ENCODE results near the gene TACC2.

TACC2 gene

DNA sequence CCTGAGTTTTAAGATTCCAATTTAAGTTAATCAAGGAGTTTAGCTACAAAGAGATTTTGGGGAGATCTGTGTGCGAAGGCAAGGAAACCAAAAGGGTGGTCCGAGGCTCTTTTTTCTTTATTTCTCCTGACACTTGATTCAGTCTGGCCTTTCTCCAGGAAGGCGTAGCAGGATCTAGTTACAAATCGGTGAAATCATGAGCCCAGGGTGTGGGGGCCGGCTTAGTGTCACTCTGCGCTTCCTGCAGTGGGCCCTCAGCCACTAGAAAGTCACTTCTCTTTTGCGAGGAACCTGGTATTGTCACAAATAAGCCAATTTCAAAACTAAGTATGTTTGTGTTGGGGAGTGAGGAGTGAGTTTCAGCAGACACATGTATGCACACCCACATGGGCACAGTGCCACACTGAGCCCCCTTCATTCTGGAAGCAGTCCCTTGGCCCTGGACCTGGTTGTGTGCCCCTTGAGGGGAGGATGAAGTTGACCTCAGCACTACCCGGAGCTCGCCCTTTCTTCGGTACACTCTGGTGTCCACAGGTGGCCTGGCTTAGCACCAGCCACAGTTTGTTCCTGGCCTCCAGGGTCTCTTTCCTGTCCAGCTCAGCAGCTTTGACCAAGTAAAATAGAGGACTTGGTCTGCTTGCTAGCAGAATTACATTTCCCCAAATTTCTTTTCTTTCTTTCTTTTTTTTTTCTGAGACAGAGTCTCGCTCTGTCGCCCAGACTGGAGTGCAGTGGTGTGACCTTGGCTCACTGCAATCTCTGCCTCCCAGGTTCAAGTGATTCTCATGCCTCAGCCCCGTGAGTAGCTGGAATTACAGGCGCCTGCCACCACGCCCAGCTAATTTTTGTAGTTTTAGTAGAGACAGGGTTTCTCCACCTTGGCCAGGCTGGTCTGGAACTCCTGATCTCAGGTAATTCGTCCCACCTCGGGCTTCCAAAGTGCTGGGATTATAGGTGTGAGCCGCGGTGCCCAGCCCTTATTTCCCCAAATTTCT is 198.2 kb downstream of the TACC2 start:
- WGBS, 2 experiments (ENCODE audit: insufficient coverage in 2 of 2): 86 to 89% methylated on average over 14 to 18 of the region's 19 CpGs
- Histone ChIP-seq H3K4me1 (ENCODE audit: control insufficient read depth, insufficient read depth, low read length, poor library complexity, severe bottlenecking) (peaks cover 7% of the 10 kb centered on the region), H3K9me3 (ENCODE audit: control insufficient read depth, low read length) (no peaks in the 10 kb centered on the region), H3K4me3 (ENCODE audit: extremely low read depth, insufficient read depth, low read length, poor library complexity, severe bottlenecking) (no peak overlapping the region), H3K27ac (ENCODE audit: low read depth, low read length, severe bottlenecking) (no peak overlapping the region), H3K36me3 (ENCODE audit: control insufficient read depth, insufficient read depth, low read length) (no peaks in the 10 kb centered on the region)

DNA sequence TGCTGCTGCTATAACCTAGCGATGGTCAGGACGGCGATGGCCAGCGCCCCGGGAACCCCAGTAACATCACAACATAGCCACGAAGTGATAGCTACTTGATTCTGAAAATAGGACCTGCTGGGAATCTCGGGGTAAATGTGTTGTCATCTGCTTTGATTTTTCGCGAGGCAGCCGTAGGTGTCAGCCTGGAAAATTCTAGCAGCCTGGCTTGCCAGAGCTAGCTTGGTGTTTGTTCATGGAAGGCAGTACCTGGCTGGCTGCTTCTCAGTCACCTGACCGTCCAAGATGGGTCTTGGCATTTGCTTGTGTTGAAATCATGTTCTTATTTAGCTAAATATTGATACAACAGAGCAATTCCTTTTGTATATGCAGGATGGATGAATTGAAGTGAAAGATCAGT is 199.7 kb downstream of the TACC2 start:
- 88 to 96% methylated on average over 9 to 10 of the region's 11 CpGs for WGBS, 2 experiments (ENCODE audit: insufficient coverage in 2 of 2)
- Histone ChIP-seq H3K4me1 (ENCODE audit: control insufficient read depth, insufficient read depth, low read length, poor library complexity, severe bottlenecking) (peaks cover 2% of the 10 kb centered on the region), H3K27ac (ENCODE audit: low read depth, low read length, severe bottlenecking) (no peak overlapping the region), H3K4me3 (ENCODE audit: extremely low read depth, insufficient read depth, low read length, poor library complexity, severe bottlenecking) (no peak overlapping the region), H3K36me3 (ENCODE audit: control insufficient read depth, insufficient read depth, low read length) (no peaks in the 10 kb centered on the region), H3K9me3 (ENCODE audit: control insufficient read depth, low read length) (no peaks in the 10 kb centered on the region)

DNA sequence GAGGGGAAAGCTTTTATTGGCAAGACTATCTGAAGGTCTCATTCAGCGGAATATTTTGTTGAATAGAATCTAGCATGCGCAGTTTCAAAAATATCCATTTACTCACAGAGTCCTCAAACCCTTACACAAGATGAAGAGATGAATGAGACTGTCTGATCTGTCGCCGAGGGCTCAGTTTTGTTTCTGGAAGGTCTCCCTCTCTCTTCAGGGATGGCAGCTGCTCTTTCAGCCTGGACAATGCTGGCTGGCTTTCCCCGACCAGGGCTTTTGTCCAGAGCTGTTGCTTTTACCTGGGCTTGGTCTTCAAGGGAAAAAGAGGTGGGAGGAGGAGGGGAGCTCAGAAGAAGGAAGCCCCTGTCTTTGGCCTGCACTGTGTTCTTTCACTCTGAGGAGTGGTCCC is 200.2 kb downstream of the TACC2 start:
- Histone ChIP-seq H3K9me3 (ENCODE audit: control insufficient read depth, low read length) (no peaks in the 10 kb centered on the region), H3K4me1 (ENCODE audit: control insufficient read depth, insufficient read depth, low read length, poor library complexity, severe bottlenecking) (no peaks in the 10 kb centered on the region), H3K36me3 (ENCODE audit: control insufficient read depth, insufficient read depth, low read length) (no peaks in the 10 kb centered on the region), H3K27ac (ENCODE audit: low read depth, low read length, severe bottlenecking) (no peak overlapping the region), H3K4me3 (ENCODE audit: extremely low read depth, insufficient read depth, low read length, poor library complexity, severe bottlenecking) (no peak overlapping the region)
- whole genome bisulfite sequencing, 2 experiments (ENCODE audit: insufficient coverage in 2 of 2): 92 to 100% methylated on average over 1 to 2 of the region's 5 CpGs

DNA sequence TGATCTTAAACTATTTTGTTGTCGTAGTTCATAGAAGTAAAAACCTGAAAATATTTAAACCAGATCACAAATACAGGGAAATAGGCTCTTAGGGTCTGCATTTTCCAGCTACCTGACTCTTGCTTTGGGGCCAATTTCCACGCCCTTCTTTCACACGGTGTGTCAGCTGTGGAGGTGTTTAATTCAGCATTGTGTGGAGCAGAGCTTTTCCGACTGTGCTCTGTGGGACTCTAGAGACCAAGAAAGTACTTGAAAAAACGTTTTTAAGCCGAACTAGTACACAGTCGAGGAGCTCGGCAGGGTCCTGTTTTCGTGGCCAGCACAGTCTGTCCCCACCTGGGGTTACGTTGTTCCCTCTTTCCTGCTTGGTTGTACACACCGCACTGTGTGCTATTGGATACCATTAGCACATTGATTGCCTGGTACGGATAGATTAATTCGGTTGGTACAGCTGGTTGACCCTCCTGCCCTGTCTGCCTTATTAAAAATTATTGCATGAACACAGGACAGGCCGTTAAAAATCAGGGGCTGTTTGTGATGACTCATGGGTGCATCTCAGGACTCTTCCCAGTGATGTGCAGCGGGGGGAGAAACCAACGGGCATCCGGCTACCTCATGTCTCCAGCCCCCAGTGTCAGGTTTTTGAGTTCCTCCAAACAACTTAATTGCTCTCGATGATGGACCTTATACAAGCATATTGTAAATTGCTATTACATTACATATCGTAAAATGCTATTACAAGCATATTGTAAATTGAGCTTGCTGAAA is 201.4 kb downstream of the TACC2 start:
- H3K36me3 ChIP-seq (ENCODE audit: control insufficient read depth, insufficient read depth, low read length): peaks cover 6% of the 10 kb centered on the region
- no peak overlapping the region for H3K4me3 ChIP-seq (ENCODE audit: extremely low read depth, insufficient read depth, low read length, poor library complexity, severe bottlenecking)
- no peaks in the 10 kb centered on the region for H3K4me1 ChIP-seq (ENCODE audit: control insufficient read depth, insufficient read depth, low read length, poor library complexity, severe bottlenecking)
- H3K27ac ChIP-seq (ENCODE audit: low read depth, low read length, severe bottlenecking): no peak overlapping the region
- 82 to 86% methylated on average over 15 to 16 of the region's 19 CpGs for WGBS, 2 experiments (ENCODE audit: insufficient coverage in 2 of 2)
- no peaks in the 10 kb centered on the region for H3K9me3 ChIP-seq (ENCODE audit: control insufficient read depth, low read length)

DNA sequence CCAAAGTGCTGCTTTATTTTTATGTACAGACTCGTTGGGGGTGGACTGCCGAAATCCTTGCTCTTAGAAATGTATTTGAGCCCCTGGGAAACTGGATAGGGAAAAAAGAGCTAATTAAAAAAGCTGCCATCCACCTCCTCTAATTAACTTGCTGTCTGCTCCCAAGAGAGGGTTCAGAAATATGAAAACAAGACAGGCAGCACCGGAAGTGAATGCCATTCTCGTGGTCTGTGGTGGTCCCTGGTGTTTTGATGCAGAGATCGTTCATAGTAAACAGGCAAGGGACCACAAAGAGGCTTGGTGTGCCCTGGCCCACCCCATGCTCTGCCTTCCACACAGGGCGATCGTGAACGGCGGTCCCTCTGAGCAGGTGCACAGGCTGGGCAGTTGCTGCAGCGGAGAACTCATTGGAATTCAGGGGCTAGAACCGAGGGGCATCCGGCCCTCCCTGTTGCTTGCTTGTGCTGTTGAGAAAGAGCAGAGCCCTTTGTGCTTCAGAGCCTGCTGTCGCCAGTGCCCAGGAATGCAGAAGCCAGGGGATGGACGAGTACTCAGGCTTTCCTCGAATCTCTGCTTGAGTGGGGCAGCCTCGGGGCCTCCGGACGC is 203.1 kb downstream of the TACC2 start:
- 78% methylated on average over 13 to 14 of the region's 18 CpGs for WGBS, 2 experiments (ENCODE audit: insufficient coverage in 2 of 2)
- H3K36me3 ChIP-seq (ENCODE audit: control insufficient read depth, insufficient read depth, low read length): peaks cover 14% of the 10 kb centered on the region
- no peak overlapping the region for H3K4me3 ChIP-seq (ENCODE audit: extremely low read depth, insufficient read depth, low read length, poor library complexity, severe bottlenecking)
- H3K9me3 ChIP-seq (ENCODE audit: control insufficient read depth, low read length): no peaks in the 10 kb centered on the region
- H3K27ac ChIP-seq (ENCODE audit: low read depth, low read length, severe bottlenecking): no peak overlapping the region
- no peaks in the 10 kb centered on the region for H3K4me1 ChIP-seq (ENCODE audit: control insufficient read depth, insufficient read depth, low read length, poor library complexity, severe bottlenecking)

DNA sequence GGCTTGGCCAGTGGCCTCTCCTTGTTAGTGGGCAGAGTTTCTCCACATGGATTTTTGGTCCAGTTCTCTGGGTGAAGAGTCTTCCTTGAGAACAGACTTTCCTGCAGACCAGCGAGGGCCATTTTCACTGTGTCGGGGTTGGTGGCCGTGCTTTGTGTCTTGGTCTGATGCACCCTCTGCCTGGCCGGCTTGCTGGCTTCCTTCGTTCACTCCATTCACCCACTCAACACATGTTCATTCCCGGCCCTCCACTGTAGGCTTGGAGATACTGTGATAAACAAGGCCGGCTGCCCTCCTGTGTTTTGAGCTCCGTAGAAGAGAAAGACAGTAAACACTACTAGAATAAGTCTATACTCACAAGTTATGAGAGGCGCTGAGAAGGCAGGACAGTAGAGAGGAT is 205.3 kb downstream of the TACC2 start:
- no peaks in the 10 kb centered on the region for H3K9me3 ChIP-seq (ENCODE audit: control insufficient read depth, low read length)
- no peaks in the 10 kb centered on the region for H3K4me1 ChIP-seq (ENCODE audit: control insufficient read depth, insufficient read depth, low read length, poor library complexity, severe bottlenecking)
- no peak overlapping the region for H3K27ac ChIP-seq (ENCODE audit: low read depth, low read length, severe bottlenecking)
- no peak overlapping the region for H3K4me3 ChIP-seq (ENCODE audit: extremely low read depth, insufficient read depth, low read length, poor library complexity, severe bottlenecking)
- peaks cover 17% of the 10 kb centered on the region for H3K36me3 ChIP-seq (ENCODE audit: control insufficient read depth, insufficient read depth, low read length)
- 98% methylated on average over 5 of the region's 9 CpGs for WGBS, 2 experiments (ENCODE audit: insufficient coverage in 2 of 2)

DNA sequence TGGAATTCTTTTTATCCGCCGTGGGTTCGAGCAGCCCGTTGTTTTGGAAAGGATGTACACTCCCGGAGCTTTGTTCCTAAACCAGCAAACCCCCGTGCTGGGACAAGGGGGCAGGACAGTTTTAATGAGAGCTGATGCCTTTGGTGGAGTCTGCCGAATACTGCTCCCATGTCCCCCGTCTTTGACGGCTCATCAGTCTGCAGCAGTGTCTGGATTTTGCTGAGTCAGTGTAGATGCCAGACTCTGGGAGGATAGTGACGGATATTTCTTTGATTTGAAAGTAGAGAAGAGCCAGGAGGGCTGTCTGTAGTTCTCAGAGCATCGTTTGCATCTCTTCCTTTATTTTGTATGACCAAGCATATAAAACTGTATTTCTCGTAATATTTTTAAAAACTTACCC is 207.3 kb downstream of the TACC2 start:
- H3K36me3 ChIP-seq (ENCODE audit: control insufficient read depth, insufficient read depth, low read length): peaks cover 25% of the 10 kb centered on the region
- no peak overlapping the region for H3K4me3 ChIP-seq (ENCODE audit: extremely low read depth, insufficient read depth, low read length, poor library complexity, severe bottlenecking)
- H3K9me3 ChIP-seq (ENCODE audit: control insufficient read depth, low read length): no peaks in the 10 kb centered on the region
- no peaks in the 10 kb centered on the region for H3K4me1 ChIP-seq (ENCODE audit: control insufficient read depth, insufficient read depth, low read length, poor library complexity, severe bottlenecking)
- no peak overlapping the region for H3K27ac ChIP-seq (ENCODE audit: low read depth, low read length, severe bottlenecking)
- WGBS, 2 experiments (ENCODE audit: insufficient coverage in 2 of 2): 85 to 96% methylated on average over 7 to 10 of the region's 12 CpGs

DNA sequence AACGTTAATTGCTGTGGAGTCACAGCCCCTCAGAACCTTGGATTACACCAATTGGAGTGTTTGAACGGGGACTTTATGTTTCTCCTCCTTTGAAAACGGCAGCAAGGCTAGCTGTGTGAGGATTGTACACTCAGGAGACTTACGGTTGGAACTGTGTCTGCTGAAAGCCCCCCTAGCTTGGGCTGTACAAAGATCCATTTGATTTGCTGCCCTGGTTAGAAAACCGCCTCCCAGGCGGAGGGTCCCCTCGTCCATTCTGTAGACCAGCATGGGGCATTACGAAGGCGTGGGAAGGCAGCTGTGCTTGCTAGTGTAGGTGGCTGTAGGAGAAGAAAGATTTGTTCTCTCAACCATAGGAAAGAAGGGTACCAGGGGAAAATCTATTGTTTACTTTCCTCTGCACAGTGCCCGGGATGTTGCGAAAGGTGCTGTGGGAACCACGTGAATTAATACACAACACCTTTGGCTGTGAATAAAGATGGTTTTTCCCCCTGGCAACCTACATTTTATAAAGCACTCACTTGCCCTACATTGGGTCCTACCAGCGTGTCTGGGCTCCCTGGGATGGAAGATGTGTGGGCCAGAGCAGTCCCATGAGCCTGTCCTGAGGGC is 208.8 kb downstream of the TACC2 start:
- no peaks in the 10 kb centered on the region for H3K9me3 ChIP-seq (ENCODE audit: control insufficient read depth, low read length)
- peaks cover 28% of the 10 kb centered on the region for H3K36me3 ChIP-seq (ENCODE audit: control insufficient read depth, insufficient read depth, low read length)
- H3K4me1 ChIP-seq (ENCODE audit: control insufficient read depth, insufficient read depth, low read length, poor library complexity, severe bottlenecking): no peaks in the 10 kb centered on the region
- 78 to 89% methylated on average over 9 to 12 of the region's 13 CpGs for WGBS, 2 experiments (ENCODE audit: insufficient coverage in 2 of 2)
- H3K27ac ChIP-seq (ENCODE audit: low read depth, low read length, severe bottlenecking): no peak overlapping the region
- no peak overlapping the region for H3K4me3 ChIP-seq (ENCODE audit: extremely low read depth, insufficient read depth, low read length, poor library complexity, severe bottlenecking)

DNA sequence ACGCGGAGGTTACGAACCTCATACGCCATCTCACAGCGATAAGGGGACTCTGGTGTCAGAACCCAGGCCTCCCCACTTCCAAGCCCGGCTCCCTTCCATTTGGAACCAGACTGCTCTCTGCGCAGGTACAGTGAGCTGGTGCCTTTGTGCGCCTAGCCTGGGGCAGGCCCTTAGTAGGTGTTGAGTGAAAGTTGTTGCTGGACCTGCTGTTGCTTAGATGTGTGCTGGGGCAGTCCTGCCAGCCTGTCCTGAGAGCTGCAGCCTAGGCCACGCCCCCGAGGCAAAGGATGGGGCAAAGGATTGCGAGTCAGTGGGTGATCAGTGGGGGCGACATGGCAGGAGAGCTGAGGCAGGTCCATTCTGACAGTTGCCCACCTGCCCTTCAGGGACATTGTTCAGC is 209.7 kb downstream of the TACC2 start:
- H3K9me3 ChIP-seq (ENCODE audit: control insufficient read depth, low read length): no peaks in the 10 kb centered on the region
- H3K4me1 ChIP-seq (ENCODE audit: control insufficient read depth, insufficient read depth, low read length, poor library complexity, severe bottlenecking): no peaks in the 10 kb centered on the region
- peaks cover 28% of the 10 kb centered on the region for H3K36me3 ChIP-seq (ENCODE audit: control insufficient read depth, insufficient read depth, low read length)
- no peak overlapping the region for H3K4me3 ChIP-seq (ENCODE audit: extremely low read depth, insufficient read depth, low read length, poor library complexity, severe bottlenecking)
- WGBS, 2 experiments (ENCODE audit: insufficient coverage in 2 of 2): 91 to 97% methylated on average over 9 to 11 of the region's 12 CpGs
- no peak overlapping the region for H3K27ac ChIP-seq (ENCODE audit: low read depth, low read length, severe bottlenecking)

DNA sequence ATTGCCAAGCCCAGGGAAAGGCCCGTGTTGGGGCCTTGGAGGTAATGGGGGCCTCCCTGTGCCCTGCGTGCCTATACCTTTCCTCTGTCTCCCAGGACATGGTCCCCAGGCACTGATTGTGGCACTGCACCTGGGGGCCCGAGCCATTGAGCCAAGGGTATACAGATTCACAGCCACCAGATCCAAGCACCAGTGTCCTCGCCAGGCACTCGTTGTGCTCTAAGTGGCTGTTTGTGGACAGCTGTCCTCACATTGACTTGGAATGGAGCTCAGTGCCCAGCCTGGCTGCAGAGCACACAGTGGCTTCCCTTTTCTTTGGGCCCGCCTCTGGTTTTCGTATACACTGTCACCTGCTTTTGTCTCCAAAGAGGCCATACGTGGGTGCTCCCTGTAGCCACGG is 210.1 kb downstream of the TACC2 start:
- H3K4me1 ChIP-seq (ENCODE audit: control insufficient read depth, insufficient read depth, low read length, poor library complexity, severe bottlenecking): no peaks in the 10 kb centered on the region
- H3K9me3 ChIP-seq (ENCODE audit: control insufficient read depth, low read length): no peaks in the 10 kb centered on the region
- H3K27ac ChIP-seq (ENCODE audit: low read depth, low read length, severe bottlenecking): no peak overlapping the region
- WGBS, 2 experiments (ENCODE audit: insufficient coverage in 2 of 2): 90 to 95% methylated on average over 8 of the region's 9 CpGs
- no peak overlapping the region for H3K4me3 ChIP-seq (ENCODE audit: extremely low read depth, insufficient read depth, low read length, poor library complexity, severe bottlenecking)
- peaks cover 28% of the 10 kb centered on the region for H3K36me3 ChIP-seq (ENCODE audit: control insufficient read depth, insufficient read depth, low read length)

Data from mesodermal cell (in vitro differentiated cells).